GM20431 (cell line): ENCODE measurements around the gene ADNP2.

Experiments used
- in situ Hi-C: fragments of 300-500 bp; cut with MseI, MboI; formaldehyde crosslinking; loops from one replicate; pipeline ENCODE4 v1.15.0; 2020; ENCODE audit warnings: low sequenced_read_pairs; ENCODE audit not compliant: unreplicated experiment

The ADNP2 gene

GRCh38 chr18:80108739-80109675 is at the start of gene ADNP2:
Gene ADNP2, plus strand, starts transcription at chr18:80109262. Its CDS starts 8,281 bp downstream, at chr18:80117543.
- in situ Hi-C loops, result no loop called here

- in situ Hi-C loops, result no loop called here
Observed at GRCh38 chr18:80059945-80060344, 49.1 kb upstream of the ADNP2 start.

- in situ Hi-C loops, result no loop called here
Observed at GRCh38 chr18:80065705-80066104, 43.4 kb upstream of the ADNP2 start.

GRCh38 chr18:80067321-80067720 is 41.7 kb upstream of the ADNP2 start:
- in situ Hi-C loops, result no loop called here

- in situ Hi-C loops, result no loop called here
Observed at GRCh38 chr18:80067897-80068296, 41.2 kb upstream of the ADNP2 start.

GRCh38 chr18:80068571-80069272 is 40.3 kb upstream of the ADNP2 start:
- in situ Hi-C loops, result no loop called here

- in situ Hi-C loops, result no loop called here
Observed at GRCh38 chr18:80070825-80071224, 38.2 kb upstream of the ADNP2 start.

GRCh38 chr18:80074183-80074582 is 34.9 kb upstream of the ADNP2 start:
- in situ Hi-C loops, result no loop called here

GRCh38 chr18:80074697-80075096 is 34.4 kb upstream of the ADNP2 start:
- in situ Hi-C loops, result no loop called here

GRCh38 chr18:80075940-80076339 is 33.1 kb upstream of the ADNP2 start:
- in situ Hi-C loops, result no loop called here

GRCh38 chr18:80076379-80076778 is 32.7 kb upstream of the ADNP2 start:
- in situ Hi-C loops, result no loop called here

- in situ Hi-C loops, result no loop called here
Observed at GRCh38 chr18:80077873-80078272, 31.2 kb upstream of the ADNP2 start.

GRCh38 chr18:80086281-80086680 is 22.8 kb upstream of the ADNP2 start:
- in situ Hi-C loops, result no loop called here

GRCh38 chr18:80088036-80088435 is 21.0 kb upstream of the ADNP2 start:
- in situ Hi-C loops, result no loop called here

- in situ Hi-C loops, result no loop called here
Observed at GRCh38 chr18:80088823-80089222, 20.2 kb upstream of the ADNP2 start.

GRCh38 chr18:80095414-80095813 is 13.6 kb upstream of the ADNP2 start:
- in situ Hi-C loops, result no loop called here

GRCh38 chr18:80096032-80096565 is 13.0 kb upstream of the ADNP2 start:
- in situ Hi-C loops, result no loop called here

- in situ Hi-C loops, result no loop called here
Observed at GRCh38 chr18:80097201-80097600, 11.9 kb upstream of the ADNP2 start.

- in situ Hi-C loops, result no loop called here
Observed at GRCh38 chr18:80103231-80103630, 5.8 kb upstream of the ADNP2 start.

- in situ Hi-C loops, result no loop called here
Observed at GRCh38 chr18:80104364-80104779, 4.7 kb upstream of the ADNP2 start.
